Activated T-cell treated with anti-CD3 and anti-CD28 coated beads, Interleukin-2, amount 50 U/mL, for 24 hours (primary cell): ENCODE measurements around the gene STAT4.
A peak's percentile ranks its signal among the peaks of the same experiment; 100 is the strongest.

Experiments used
- DNase-seq: peaks from one replicate; pipeline ENCODE4 v3.0.0-alpha.2; 2020
- H3K27ac Mint-ChIP-seq: 2 replicates; pipeline ENCODE4 v1.8.0; 2020; ENCODE audit warnings: mild to moderate bottlenecking, mixed read lengths
- H3K27me3 Mint-ChIP-seq: 2 replicates; pipeline ENCODE4 v1.8.0; 2020; ENCODE audit warnings: mixed read lengths
- H3K36me3 Mint-ChIP-seq: 2 replicates; pipeline ENCODE4 v1.8.0; 2020; ENCODE audit warnings: low read depth, mixed read lengths
- H3K4me1 Mint-ChIP-seq: 2 replicates; pipeline ENCODE4 v1.8.0; 2020; ENCODE audit warnings: low read depth, mixed read lengths
- H3K4me3 Mint-ChIP-seq: 2 replicates; pipeline ENCODE4 v1.8.0; 2020; ENCODE audit warnings: mild to moderate bottlenecking, moderate library complexity, mixed read lengths
- H3K9me3 Mint-ChIP-seq: 2 replicates; pipeline ENCODE4 v1.8.0; 2020; ENCODE audit warnings: mixed read lengths

STAT4 gene, protein sequence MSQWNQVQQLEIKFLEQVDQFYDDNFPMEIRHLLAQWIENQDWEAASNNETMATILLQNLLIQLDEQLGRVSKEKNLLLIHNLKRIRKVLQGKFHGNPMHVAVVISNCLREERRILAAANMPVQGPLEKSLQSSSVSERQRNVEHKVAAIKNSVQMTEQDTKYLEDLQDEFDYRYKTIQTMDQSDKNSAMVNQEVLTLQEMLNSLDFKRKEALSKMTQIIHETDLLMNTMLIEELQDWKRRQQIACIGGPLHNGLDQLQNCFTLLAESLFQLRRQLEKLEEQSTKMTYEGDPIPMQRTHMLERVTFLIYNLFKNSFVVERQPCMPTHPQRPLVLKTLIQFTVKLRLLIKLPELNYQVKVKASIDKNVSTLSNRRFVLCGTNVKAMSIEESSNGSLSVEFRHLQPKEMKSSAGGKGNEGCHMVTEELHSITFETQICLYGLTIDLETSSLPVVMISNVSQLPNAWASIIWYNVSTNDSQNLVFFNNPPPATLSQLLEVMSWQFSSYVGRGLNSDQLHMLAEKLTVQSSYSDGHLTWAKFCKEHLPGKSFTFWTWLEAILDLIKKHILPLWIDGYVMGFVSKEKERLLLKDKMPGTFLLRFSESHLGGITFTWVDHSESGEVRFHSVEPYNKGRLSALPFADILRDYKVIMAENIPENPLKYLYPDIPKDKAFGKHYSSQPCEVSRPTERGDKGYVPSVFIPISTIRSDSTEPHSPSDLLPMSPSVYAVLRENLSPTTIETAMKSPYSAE

DNA sequence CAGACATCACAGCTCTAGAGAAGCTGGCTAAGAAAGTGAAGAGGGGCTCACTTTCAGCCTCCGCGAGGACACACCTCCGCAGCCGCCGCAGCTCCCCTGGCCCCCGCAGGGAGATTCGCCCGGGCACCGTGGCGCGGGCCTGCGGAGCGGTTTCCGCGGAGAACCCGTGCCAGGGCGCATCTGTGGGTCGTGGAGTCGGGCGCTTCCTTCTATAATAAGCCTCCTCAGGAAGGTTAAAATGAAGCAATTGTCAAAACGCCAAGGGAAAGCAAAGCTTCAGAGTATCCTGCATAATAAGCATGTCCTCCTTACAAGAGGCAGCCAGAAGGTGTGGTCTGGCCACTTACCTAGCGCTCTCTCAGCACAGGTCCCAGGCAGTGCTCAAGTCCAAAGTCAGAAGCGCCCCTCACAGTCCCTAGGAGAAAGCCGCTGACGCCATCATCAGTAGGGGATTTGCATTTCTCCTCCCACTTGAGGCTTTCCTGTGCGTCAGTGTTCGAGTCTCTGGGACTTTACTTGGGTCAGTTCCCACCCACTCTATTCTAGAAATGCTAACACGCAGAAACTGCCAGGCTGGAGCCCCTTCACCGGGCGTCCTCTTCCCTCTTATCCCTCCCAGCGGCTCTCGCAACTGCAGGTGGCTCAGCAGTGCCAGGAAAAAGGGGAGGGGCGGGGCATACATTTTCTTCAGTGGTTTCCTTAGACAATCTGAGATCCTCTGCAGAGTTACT is at the start of gene STAT4:
TSS of gene STAT4 (minus strand) at position 395 of the 731 bp plus-strand sequence. CDS start 2,791 bp downstream, outside the sequence.
- H3K9me3 Mint-ChIP-seq = no peaks in the 10 kb centered on the region
- peak within 1 kb of the TSS; percentile 97 for H3K27ac Mint-ChIP-seq
- DNase-seq = peak; percentile 81
- peaks cover 77% of the 10 kb centered on the region for H3K4me1 Mint-ChIP-seq
- no peaks in the 10 kb centered on the region for H3K27me3 Mint-ChIP-seq
- peaks cover 41% of the 10 kb centered on the region for H3K36me3 Mint-ChIP-seq
- peak within 1 kb of the TSS; percentile 95 for H3K4me3 Mint-ChIP-seq

DNA sequence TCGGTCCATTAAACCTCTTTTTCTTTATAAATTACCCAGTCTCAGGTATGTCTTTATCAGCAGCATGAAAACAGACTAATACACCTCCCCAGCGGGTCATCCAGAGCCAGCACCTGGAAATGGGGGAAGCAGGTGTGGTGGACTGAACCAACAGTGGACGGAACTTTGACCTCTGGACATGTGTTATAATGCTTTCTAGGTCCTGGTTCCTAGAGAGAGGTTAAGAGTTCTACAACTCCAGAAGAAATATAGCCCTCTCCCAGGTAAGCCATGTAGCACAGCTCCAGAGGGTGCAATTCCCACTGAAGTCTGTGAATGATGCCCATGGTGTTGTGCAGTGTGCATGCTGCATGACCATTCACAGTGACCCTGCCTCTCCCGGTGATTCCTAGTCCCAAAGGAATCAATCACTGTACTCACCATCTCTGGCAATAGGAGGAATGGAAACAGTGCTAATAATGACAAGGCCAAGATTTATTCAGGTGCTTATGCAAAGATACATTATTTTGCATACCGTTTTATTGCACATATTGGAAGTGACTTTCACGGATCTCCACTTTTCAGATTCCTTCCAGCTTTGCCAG is 49.2 kb upstream of the STAT4 start:
- DNase-seq = no peak
- H3K4me1 Mint-ChIP-seq = peaks cover 57% of the 10 kb centered on the region
- H3K27ac Mint-ChIP-seq = no peak overlapping the region
- H3K9me3 Mint-ChIP-seq = peaks cover 4% of the 10 kb centered on the region
- no peaks in the 10 kb centered on the region for H3K27me3 Mint-ChIP-seq
- no peak overlapping the region for H3K4me3 Mint-ChIP-seq
- H3K36me3 Mint-ChIP-seq = no peaks in the 10 kb centered on the region

DNA sequence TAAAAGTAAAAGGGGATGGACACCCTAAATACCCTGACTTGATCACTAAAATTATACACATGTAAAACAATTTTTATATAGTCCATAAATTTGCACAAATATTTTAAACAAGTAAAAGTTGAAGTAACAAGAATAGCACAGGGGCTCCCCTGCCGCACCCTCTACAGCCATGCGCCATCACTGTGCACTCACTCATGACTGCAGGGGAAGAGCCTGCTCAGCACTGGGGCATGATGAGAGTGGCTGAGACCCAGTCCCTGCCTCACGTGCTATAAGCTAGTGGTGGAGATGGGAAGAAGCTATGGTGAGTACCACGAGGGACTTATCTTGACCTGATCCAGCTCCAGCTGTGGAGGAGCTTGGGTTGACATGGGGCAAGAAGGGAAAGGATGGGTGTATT is 47.5 kb upstream of the STAT4 start:
- H3K27ac Mint-ChIP-seq = no peak overlapping the region
- peaks cover 63% of the 10 kb centered on the region for H3K4me1 Mint-ChIP-seq
- H3K27me3 Mint-ChIP-seq = no peaks in the 10 kb centered on the region
- peaks cover 5% of the 10 kb centered on the region for H3K9me3 Mint-ChIP-seq
- DNase-seq = no peak
- H3K4me3 Mint-ChIP-seq = no peak overlapping the region
- no peaks in the 10 kb centered on the region for H3K36me3 Mint-ChIP-seq

DNA sequence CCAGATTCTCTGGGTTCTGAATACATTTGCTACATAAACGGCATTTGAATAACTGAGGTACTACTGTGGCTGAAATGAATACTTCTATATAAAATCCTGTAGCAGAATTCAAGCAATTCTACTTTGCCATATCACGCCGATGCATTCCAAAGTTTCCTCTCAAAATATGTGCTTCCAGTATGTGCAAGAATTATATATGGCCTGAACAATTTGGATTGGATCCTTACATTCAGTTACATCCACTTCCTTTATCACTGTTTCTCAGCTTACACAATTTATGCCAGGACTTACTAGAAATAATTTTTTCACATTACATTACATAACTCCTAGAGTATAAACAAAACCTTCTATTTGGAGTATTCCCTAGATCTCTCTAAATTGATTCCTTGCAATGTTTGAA is 46.3 kb upstream of the STAT4 start:
- H3K4me3 Mint-ChIP-seq = no peak overlapping the region
- H3K9me3 Mint-ChIP-seq = peaks cover 8% of the 10 kb centered on the region
- no peak overlapping the region for H3K27ac Mint-ChIP-seq
- H3K36me3 Mint-ChIP-seq = no peaks in the 10 kb centered on the region
- no peak for DNase-seq
- peaks cover 61% of the 10 kb centered on the region for H3K4me1 Mint-ChIP-seq
- no peaks in the 10 kb centered on the region for H3K27me3 Mint-ChIP-seq

DNA sequence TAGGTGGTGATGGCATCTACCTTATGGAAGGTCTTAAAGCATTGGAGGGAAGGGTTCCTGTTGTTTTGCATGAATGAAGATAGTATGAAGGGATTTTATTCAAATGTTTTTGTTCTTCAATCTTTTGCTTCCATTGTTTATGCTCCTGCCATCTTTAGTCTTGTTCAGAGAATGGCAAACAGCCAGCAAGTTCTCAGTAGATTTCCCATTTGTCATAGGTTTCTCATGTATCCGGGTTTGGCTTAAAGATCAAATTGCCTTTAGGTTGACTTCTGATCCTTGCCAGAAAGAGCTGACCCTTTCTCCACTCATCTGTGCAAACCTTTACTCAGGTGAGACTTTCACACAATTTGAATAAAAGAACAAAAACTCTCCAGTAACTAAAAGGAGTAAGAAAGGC is 44.2 kb upstream of the STAT4 start:
- Mint-ChIP-seq H3K4me1 (peaks cover 70% of the 10 kb centered on the region), H3K9me3 (peaks cover 25% of the 10 kb centered on the region), H3K36me3 (peaks cover 14% of the 10 kb centered on the region), H3K27ac (peak overlapping the region; percentile 99), H3K27me3 (no peaks in the 10 kb centered on the region), H3K4me3 (peak overlapping the region; percentile 6)
- no peak for DNase-seq

DNA sequence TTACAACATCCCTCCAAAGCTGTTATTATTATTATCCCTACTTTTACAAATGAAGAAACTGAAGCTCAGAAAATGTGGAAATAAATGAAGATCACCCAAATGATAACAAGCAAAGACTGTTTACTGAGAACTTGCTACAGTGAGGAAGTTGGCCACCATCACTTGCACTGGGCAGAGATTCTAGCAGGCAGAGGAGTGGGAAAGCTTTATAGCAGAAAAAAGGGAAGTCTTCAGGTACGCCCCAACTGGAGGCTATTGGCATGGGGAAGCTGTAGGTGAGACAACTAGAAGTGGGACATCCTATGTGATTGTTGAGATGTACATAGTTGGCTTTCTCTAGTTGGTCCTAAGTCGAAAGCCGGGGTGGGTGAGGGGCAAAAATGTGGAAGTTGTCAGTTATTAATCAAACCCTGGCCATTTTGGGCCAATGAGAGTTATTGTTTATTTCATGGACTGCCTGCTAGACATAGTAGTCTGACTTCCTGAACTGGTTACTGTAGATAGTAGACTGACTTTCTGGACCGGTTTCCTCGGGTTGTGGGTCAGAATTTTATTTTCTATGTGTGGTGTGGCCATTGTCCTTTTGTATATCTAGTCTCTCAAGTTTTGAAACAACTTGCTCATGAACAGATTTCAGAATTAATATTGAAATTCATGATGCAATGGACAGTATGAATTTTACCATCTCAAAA is 40.2 kb upstream of the STAT4 start:
- Mint-ChIP-seq H3K4me3 (no peak overlapping the region), H3K36me3 (peaks cover 14% of the 10 kb centered on the region), H3K4me1 (peaks cover 78% of the 10 kb centered on the region), H3K27ac (no peak overlapping the region), H3K9me3 (peaks cover 22% of the 10 kb centered on the region), H3K27me3 (no peaks in the 10 kb centered on the region)
- DNase-seq = no peak

DNA sequence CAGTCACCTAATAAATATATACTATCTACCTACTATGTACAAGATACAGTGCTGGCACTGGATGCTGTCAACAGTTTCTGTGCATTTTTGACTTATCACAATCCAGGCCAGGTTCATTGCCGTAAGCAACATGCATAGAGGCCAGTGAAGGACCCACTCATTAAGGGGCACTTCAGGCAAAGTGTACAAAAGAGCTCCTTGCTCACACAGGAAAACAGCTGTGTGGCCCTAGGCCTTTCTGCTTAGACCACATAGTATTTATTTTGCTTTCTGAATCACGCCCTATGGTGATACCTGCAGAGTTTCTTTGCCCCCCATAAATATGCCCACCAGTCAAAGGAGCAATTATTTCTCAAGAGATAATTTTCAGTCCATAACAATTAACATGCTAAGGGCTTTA is 39.6 kb upstream of the STAT4 start:
- Mint-ChIP-seq H3K27me3 (no peaks in the 10 kb centered on the region), H3K27ac (no peak overlapping the region), H3K36me3 (peaks cover 14% of the 10 kb centered on the region), H3K4me3 (no peak overlapping the region), H3K4me1 (peaks cover 74% of the 10 kb centered on the region), H3K9me3 (peaks cover 22% of the 10 kb centered on the region)
- DNase-seq = no peak

DNA sequence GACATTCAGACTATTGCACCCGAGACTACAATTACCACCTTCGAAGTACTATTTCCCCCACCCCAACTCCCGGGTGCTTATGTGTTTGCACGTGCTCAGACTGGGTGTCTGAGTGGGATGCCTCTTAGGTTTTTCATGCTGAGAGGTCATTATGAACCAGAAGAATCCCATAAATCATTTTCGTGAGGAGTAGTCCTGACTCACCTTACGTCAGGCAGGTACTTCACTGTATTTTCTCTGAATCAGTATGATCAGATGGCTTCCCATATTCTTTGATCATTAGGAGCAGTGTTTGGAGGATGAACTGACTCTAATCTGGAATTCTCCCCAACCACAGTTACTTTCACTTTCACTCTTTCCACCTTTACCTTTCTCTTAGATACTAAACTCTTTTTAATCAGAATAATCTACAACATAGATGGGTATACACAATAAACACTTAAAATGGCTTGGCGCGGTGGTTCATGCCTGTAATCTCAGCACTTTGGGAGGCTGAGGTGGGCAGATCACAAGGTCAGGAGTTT is 38.4 kb upstream of the STAT4 start:
- H3K4me3 Mint-ChIP-seq = peak overlapping the region; percentile 44

DNA sequence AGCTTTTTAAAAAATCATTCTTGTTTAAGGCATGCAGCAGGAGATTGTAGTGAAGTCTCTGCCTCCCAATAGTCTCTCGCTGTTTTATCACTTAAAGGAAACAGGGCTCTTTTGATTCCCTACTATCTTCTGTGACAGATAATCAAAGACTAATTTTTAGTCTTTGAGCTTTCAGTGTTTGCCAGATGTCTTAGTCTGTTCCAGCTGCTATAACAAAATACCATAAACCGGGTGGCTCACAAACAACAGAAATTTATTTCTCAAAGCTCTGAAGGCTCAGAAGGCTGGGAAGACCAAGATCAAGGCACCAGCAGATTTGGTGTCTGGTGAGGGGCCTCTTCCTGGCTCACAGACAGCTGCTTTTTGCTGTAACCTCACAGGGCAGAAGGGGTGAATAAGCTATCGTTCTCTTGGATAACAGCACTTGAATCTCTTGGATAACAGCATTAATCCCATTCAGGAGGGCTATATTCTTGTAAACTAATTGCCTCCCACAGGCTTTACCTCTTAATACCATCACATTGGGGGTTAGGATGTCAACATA is 37.8 kb upstream of the STAT4 start:
- Mint-ChIP-seq H3K4me1 (peaks cover 57% of the 10 kb centered on the region), H3K27me3 (no peaks in the 10 kb centered on the region), H3K36me3 (peaks cover 14% of the 10 kb centered on the region), H3K9me3 (peaks cover 19% of the 10 kb centered on the region), H3K4me3 (peak overlapping the region; percentile 44), H3K27ac (peak overlapping the region; percentile 76)
- no peak for DNase-seq

More for the DNA sequence above, 38.4 kb upstream of the STAT4 start:
- Mint-ChIP-seq H3K27me3 (no peaks in the 10 kb centered on the region), H3K36me3 (peaks cover 14% of the 10 kb centered on the region), H3K4me1 (peaks cover 63% of the 10 kb centered on the region), H3K9me3 (peaks cover 19% of the 10 kb centered on the region), H3K27ac (peak overlapping the region; percentile 76)
- no peak for DNase-seq

DNA sequence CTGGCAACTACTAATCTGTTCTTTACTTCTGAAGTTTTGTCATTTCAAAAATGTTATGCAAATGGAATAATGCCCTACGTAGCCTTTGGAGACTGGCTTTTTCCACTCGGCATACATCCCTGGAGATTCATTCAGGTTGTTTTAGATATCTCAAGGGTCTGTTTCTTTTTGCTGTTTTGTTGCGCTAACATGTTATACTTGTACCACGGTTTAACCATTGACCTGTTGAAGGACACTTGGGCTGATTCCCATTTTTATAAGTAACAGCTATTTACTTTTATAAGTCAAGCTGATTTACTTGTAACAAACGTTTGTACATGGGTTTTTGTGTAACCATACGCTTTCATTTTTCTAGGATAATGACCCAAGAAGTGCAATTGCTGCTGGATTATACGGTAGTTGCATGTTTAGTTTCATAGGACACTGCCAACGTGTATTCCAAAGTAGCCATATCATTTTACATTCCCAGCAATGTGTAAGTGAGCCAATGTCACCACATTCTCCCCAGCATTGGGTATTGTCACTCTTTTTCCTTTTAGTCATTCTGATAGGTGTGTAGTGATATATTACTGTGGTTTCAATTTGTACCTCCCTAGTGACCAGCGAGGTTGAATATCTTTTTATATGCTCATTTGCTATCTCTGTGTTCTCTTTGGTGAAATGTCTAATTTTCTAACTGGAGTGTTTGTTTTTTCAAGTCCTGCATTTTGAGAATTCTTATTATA is 36.5 kb upstream of the STAT4 start:
- peaks cover 46% of the 10 kb centered on the region for H3K4me1 Mint-ChIP-seq

DNA sequence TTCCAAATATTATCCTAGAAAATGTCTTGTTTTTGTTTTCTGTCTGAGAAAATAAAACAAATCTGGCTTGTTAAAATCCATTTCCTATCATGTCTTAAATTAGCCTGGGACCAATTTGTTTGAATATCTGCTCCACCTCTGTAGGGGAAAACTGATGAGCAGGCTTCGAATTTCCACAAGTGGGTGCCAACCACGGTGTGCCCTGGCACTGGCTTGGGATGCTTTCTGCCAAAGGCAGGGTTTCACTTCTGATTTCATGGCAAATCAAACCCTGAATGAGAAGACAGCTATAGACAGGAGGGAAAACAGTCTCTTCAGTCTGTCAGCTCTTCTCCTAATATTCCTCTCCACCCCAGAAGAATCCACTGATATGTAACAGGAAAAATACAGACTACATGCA is 33.7 kb upstream of the STAT4 start:
- Mint-ChIP-seq H3K27me3 (no peaks in the 10 kb centered on the region), H3K36me3 (no peaks in the 10 kb centered on the region), H3K9me3 (no peaks in the 10 kb centered on the region), H3K4me1 (peaks cover 32% of the 10 kb centered on the region), H3K27ac (no peak overlapping the region), H3K4me3 (no peak overlapping the region)
- DNase-seq = no peak

More for the DNA sequence above, 36.5 kb upstream of the STAT4 start:
- Mint-ChIP-seq H3K36me3 (peaks cover 14% of the 10 kb centered on the region), H3K27ac (no peak overlapping the region), H3K9me3 (peaks cover 16% of the 10 kb centered on the region), H3K27me3 (no peaks in the 10 kb centered on the region), H3K4me3 (no peak overlapping the region)
- DNase-seq = no peak

DNA sequence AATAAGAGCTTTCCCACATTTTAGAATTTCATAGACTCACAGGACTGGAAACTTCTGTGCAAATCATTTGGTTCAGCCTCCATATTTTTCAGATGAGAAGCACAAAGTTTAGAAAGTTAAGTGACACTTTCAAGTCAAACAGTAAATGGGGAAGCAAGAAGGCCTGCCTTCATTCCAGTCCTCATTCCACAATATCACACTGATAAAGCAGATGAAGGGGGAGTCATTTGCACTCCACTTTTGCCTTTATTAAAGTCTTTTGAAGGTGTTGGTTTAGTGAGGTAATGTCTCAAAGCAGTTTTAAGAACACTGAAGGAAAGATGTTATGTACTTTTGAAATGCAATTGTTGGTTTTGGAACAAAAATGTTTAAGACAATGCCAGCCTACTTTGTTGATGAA is 32.7 kb upstream of the STAT4 start:
- no peak overlapping the region for H3K4me3 Mint-ChIP-seq
- no peaks in the 10 kb centered on the region for H3K36me3 Mint-ChIP-seq
- H3K27ac Mint-ChIP-seq = no peak overlapping the region
- H3K9me3 Mint-ChIP-seq = no peaks in the 10 kb centered on the region
- H3K27me3 Mint-ChIP-seq = no peaks in the 10 kb centered on the region
- DNase-seq = no peak
- H3K4me1 Mint-ChIP-seq = peaks cover 22% of the 10 kb centered on the region

DNA sequence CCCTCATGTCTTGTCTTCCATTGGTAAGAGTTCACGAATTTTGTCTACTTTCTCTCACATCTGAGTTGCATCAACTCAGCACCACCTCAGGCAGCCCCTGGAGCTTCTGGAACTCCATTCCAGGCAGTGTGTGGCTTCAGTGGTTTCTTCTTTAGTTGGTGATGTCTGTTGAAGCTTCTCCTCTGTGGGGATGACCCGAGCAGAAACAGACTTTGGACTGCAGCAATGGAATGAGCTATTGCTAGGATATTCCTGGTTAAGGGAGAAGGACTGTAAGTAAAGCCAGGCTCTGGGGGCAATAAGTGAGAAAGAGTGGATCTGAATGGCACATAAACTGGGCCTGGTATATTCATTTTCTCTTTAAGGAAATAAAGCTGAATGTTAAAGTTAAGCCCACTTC is 32.3 kb upstream of the STAT4 start:
- Mint-ChIP-seq H3K36me3 (no peaks in the 10 kb centered on the region), H3K9me3 (no peaks in the 10 kb centered on the region), H3K27me3 (no peaks in the 10 kb centered on the region), H3K4me3 (no peak overlapping the region), H3K4me1 (peaks cover 18% of the 10 kb centered on the region), H3K27ac (no peak overlapping the region)
- no peak for DNase-seq
